GM18502 (cell line): ENCODE measurements around the gene MMRN2.

Source experiments
- ATAC-seq: cut with Tn5 transposase; IDR thresholded peaks from one replicate; pipeline ENCODE4 v1.9.1; 2021; ENCODE audit warnings: mild to moderate bottlenecking; ENCODE audit not compliant: unreplicated experiment, poor library complexity

Gene MMRN2

GRCh38 chr10:86970162-86970981 lies 13.0 kb upstream of the MMRN2 start:
- ATAC-seq, result no peak

- no peak for ATAC-seq
Observed at GRCh38 chr10:86969421-86970041, 12.1 kb upstream of the MMRN2 start.

GRCh38 chr10:86968994-86969355 lies 11.6 kb upstream of the MMRN2 start:
- ATAC-seq, result no peak

- ATAC-seq, result no peak
Observed at GRCh38 chr10:86968271-86968993, 11.0 kb upstream of the MMRN2 start, which contains the start of gene ADIRF. ADIRF (plus strand) TSS chr10:86968482; CDS start chr10:86968545, 63 bp downstream.

GRCh38 chr10:86967481-86967941 lies 10.1 kb upstream of the MMRN2 start:
- no peak for ATAC-seq

- peak; percentile 43 for ATAC-seq
Observed at GRCh38 chr10:86965986-86966654, 8.7 kb upstream of the MMRN2 start.

GRCh38 chr10:86964847-86965190 lies 7.4 kb upstream of the MMRN2 start:
- ATAC-seq, result no peak

- ATAC-seq, result no peak
Observed at GRCh38 chr10:86964061-86964846, 6.8 kb upstream of the MMRN2 start.

GRCh38 chr10:86963341-86963919 lies 6.0 kb upstream of the MMRN2 start:
- no peak for ATAC-seq

- ATAC-seq, result no peak
Observed at GRCh38 chr10:86962981-86963310, 5.5 kb upstream of the MMRN2 start.

- no peak for ATAC-seq
Observed at GRCh38 chr10:86962136-86962980, 4.9 kb upstream of the MMRN2 start.

- no peak for ATAC-seq
Observed at GRCh38 chr10:86961481-86962091, 4.2 kb upstream of the MMRN2 start.

- ATAC-seq, result no peak
Observed at GRCh38 chr10:86960863-86961434, 3.5 kb upstream of the MMRN2 start.

GRCh38 chr10:86960003-86960862 lies 2.8 kb upstream of the MMRN2 start:
- ATAC-seq, result peak; percentile 81

GRCh38 chr10:86959737-86960002 lies 2.3 kb upstream of the MMRN2 start:
- no peak for ATAC-seq

- no peak for ATAC-seq
Observed at GRCh38 chr10:86958901-86959736, 1.7 kb upstream of the MMRN2 start.
